SK-N-SH treated with all-trans-retinoic acid at 6 μM for 48 hours (cell line): ENCODE results near the gene SUGCT.

Experiments used
- ATAC-seq: fragments of 200-7000 bp; cut with Tn5 transposase; 3 replicates; pipeline ENCODE4 v1.9.1; 2020; ENCODE audit warnings: mild to moderate bottlenecking, moderate library complexity
- BACH2 ChIP-seq: fragments of 250-450 bp; sonication (Bioruptor Pico); IDR thresholded peaks from 2 replicates; pipeline ENCODE4 v1.9.0; 2021; ENCODE audit warnings: mild to moderate bottlenecking, borderline replicate concordance
- CREB5 ChIP-seq: fragments of 250-450 bp; sonication (Bioruptor Pico); IDR thresholded peaks from 2 replicates; pipeline ENCODE4 v1.5.1; 2020; ENCODE audit warnings: low read depth, mild to moderate bottlenecking, moderate library complexity
- CSDC2 ChIP-seq: fragments of 250-450 bp; sonication (Bioruptor Pico); IDR thresholded peaks from 2 replicates; pipeline ENCODE4 v1.5.0; 2020; ENCODE audit warnings: mild to moderate bottlenecking, moderate library complexity
- ESRRG ChIP-seq: fragments of 250-450 bp; sonication (Bioruptor Pico); IDR thresholded peaks from 2 replicates; pipeline ENCODE4 v1.6.1; 2021; ENCODE audit warnings: mild to moderate bottlenecking
- ISL1 ChIP-seq: fragments of 250-450 bp; sonication (Bioruptor Pico); IDR thresholded peaks from 2 replicates; pipeline ENCODE4 v2.1.2; 2022; ENCODE audit warnings: mild to moderate bottlenecking, moderate library complexity
- PATZ1 ChIP-seq: fragments of 250-450 bp; sonication (Bioruptor Pico); IDR thresholded peaks from 2 replicates; pipeline ENCODE4 v1.8.0; 2020; ENCODE audit warnings: mild to moderate bottlenecking, moderate library complexity, borderline replicate concordance
- PPARA ChIP-seq: fragments of 250-450 bp; sonication (Bioruptor Pico); IDR thresholded peaks from 2 replicates; pipeline ENCODE4 v1.5.0; 2020; ENCODE audit warnings: mild to moderate bottlenecking, borderline replicate concordance
- TOX ChIP-seq: fragments of 250-450 bp; sonication (Bioruptor Pico); IDR thresholded peaks from 2 replicates; pipeline ENCODE4 v1.8.0; 2021; ENCODE audit warnings: mild to moderate bottlenecking, moderate library complexity, borderline replicate concordance
- ZC3H10 ChIP-seq: fragments of 250-450 bp; sonication (Bioruptor Pico); IDR thresholded peaks from 2 replicates; pipeline ENCODE4 v1.5.1; 2021; ENCODE audit warnings: mild to moderate bottlenecking, moderate library complexity
- ZFP3 ChIP-seq: fragments of 250-450 bp; sonication (Bioruptor Pico); IDR thresholded peaks from 2 replicates; pipeline ENCODE4 v1.5.0; 2020; ENCODE audit warnings: mild to moderate bottlenecking, moderate library complexity
- ZFP30 ChIP-seq: fragments of 450-650 bp; formaldehyde crosslinking; IDR thresholded peaks from 2 replicates; pipeline ENCODE4 v1.5.0; 2022; ENCODE audit warnings: mild to moderate bottlenecking, moderate library complexity
- ZNF70 ChIP-seq: fragments of 450-650 bp; formaldehyde crosslinking; IDR thresholded peaks from 2 replicates; pipeline ENCODE4 v1.5.0; 2020; ENCODE audit warnings: mild to moderate bottlenecking, moderate library complexity
- ZNF8 ChIP-seq: fragments of 450-650 bp; formaldehyde crosslinking; IDR thresholded peaks from 2 replicates; pipeline ENCODE4 v1.5.0; 2020; ENCODE audit warnings: mild to moderate bottlenecking, moderate library complexity
- TF ChIP-seq, protein P1 (sequence below): fragments of 250-450 bp; sonication (Bioruptor Pico); IDR thresholded peaks from 2 replicates; pipeline ENCODE4 v1.5.0; 2020; ENCODE audit warnings: mild to moderate bottlenecking, moderate library complexity
- TF ChIP-seq, protein P2 (sequence below): fragments of 250-450 bp; sonication (Bioruptor Pico); IDR thresholded peaks from 2 replicates; pipeline ENCODE4 v1.5.1; 2021; ENCODE audit warnings: mild to moderate bottlenecking, moderate library complexity

The SUGCT gene

DNA sequence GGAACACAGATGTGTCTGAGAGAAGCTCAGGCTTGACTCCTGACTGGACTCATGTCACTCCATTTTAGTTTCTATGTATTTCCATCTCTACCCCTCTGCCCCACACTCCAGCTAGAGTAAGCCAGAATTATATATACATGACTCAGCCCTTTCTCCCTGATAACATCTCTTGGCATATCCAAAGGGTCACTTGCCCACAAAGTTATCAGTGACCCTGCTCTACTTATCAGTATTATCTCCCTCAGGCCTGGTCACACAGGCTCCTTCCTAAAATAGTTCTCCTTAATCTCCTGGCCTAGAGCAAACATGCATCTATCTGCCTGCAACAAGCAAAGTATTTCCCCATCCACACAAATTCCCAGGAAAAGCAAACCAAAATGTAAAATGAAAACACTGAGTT lies 598.3 kb downstream of the SUGCT start (continued):
- TF ChIP-seq CREB5 (CRISPR knock-in tag) (peak; percentile 62), ZFP3 (CRISPR knock-in tag) (peak; percentile 84; the same call in 1 of the 2 replicates)
- TF ChIP-seq, all 23 proteins: peak for 9

DNA sequence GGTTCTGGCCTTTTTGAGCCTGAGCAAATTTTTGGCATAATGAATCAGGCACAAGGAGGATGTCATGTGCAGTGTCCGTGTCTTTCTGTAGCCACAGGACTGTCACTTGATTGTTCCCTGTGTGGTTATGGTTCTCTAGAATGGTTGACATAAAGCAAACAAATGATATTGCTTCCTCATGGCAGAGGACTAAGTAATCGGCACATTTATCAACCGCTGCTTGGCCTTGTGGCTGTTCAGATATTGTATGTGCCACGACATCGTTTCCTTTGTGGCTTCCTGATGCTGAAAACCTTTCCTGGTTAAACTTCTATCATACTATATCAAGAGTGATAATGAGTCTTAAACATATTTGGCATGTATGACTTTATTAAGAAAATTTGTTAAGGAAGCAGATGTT lies 598.8 kb downstream of the SUGCT start:
- ATAC-seq = peak; percentile 31
- TF ChIP-seq CREB5 (CRISPR knock-in tag) = no peak
- TF ChIP-seq BACH2 (CRISPR knock-in tag) = no peak
- no peak for TF ChIP-seq ZC3H10 (CRISPR knock-in tag)
- no peak for TF ChIP-seq ISL1 (CRISPR knock-in tag)
- TF ChIP-seq ZNF8 (CRISPR knock-in tag) = no peak
- TF ChIP-seq, protein P1, sequence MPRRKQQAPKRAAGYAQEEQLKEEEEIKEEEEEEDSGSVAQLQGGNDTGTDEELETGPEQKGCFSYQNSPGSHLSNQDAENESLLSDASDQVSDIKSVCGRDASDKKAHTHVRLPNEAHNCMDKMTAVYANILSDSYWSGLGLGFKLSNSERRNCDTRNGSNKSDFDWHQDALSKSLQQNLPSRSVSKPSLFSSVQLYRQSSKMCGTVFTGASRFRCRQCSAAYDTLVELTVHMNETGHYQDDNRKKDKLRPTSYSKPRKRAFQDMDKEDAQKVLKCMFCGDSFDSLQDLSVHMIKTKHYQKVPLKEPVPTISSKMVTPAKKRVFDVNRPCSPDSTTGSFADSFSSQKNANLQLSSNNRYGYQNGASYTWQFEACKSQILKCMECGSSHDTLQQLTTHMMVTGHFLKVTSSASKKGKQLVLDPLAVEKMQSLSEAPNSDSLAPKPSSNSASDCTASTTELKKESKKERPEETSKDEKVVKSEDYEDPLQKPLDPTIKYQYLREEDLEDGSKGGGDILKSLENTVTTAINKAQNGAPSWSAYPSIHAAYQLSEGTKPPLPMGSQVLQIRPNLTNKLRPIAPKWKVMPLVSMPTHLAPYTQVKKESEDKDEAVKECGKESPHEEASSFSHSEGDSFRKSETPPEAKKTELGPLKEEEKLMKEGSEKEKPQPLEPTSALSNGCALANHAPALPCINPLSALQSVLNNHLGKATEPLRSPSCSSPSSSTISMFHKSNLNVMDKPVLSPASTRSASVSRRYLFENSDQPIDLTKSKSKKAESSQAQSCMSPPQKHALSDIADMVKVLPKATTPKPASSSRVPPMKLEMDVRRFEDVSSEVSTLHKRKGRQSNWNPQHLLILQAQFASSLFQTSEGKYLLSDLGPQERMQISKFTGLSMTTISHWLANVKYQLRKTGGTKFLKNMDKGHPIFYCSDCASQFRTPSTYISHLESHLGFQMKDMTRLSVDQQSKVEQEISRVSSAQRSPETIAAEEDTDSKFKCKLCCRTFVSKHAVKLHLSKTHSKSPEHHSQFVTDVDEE (CRISPR knock-in tag) = no peak
- no peak for TF ChIP-seq ZNF70 (CRISPR knock-in tag)
- no peak for TF ChIP-seq TOX (CRISPR knock-in tag)
- TF ChIP-seq ESRRG (CRISPR knock-in tag) = no peak

DNA sequence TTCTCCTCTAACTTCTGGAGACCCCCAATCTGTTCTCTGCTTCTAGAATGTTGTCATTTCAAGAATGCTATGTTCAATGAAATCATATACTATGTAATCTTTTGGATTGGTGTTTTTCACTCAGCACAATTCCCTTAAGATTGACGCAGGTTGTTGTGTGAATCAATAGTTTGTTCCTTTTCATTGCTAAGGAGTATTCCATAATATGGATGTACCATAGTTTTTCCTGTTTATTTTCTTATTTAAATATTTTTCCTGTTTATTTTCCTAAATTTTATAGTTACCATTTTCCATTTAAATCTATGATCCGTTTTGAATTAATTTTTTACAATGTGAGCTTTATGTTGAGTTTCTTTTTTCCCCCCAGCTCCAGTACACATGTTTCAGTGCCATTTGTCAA lies 604.5 kb downstream of the SUGCT start:
- ATAC-seq = no peak
- TF ChIP-seq ZC3H10 (CRISPR knock-in tag) (no peak), PATZ1 (CRISPR knock-in tag) (no peak), ISL1 (CRISPR knock-in tag) (no peak), ZNF8 (CRISPR knock-in tag) (peak; percentile 97), ESRRG (CRISPR knock-in tag) (no peak)
- TF ChIP-seq, all 23 proteins: peak for 1

- ATAC-seq = no peak
- TF ChIP-seq BACH2 (CRISPR knock-in tag) = no peak
- TF ChIP-seq ISL1 (CRISPR knock-in tag) = no peak
- TF ChIP-seq PPARA = no peak
- TF ChIP-seq, all 23 proteins: peak for 0
Observed at GRCh38 chr7:40742270-40742669, 607.5 kb downstream of the SUGCT start.

- peak; percentile 10 for ATAC-seq
- TF ChIP-seq ZFP30 (CRISPR knock-in tag) (no peak), PATZ1 (CRISPR knock-in tag) (no peak), CSDC2 (no peak), BACH2 (CRISPR knock-in tag) (no peak), ZC3H10 (CRISPR knock-in tag) (no peak), ISL1 (CRISPR knock-in tag) (no peak), TOX (CRISPR knock-in tag) (no peak), ZNF70 (CRISPR knock-in tag) (no peak), CREB5 (CRISPR knock-in tag) (no peak)
- TF ChIP-seq, protein P2, sequence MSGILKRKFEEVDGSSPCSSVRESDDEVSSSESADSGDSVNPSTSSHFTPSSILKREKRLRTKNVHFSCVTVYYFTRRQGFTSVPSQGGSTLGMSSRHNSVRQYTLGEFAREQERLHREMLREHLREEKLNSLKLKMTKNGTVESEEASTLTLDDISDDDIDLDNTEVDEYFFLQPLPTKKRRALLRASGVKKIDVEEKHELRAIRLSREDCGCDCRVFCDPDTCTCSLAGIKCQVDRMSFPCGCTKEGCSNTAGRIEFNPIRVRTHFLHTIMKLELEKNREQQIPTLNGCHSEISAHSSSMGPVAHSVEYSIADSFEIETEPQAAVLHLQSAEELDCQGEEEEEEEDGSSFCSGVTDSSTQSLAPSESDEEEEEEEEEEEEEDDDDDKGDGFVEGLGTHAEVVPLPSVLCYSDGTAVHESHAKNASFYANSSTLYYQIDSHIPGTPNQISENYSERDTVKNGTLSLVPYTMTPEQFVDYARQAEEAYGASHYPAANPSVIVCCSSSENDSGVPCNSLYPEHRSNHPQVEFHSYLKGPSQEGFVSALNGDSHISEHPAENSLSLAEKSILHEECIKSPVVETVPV (CRISPR knock-in tag) = no peak
- TF ChIP-seq, protein P1 (CRISPR knock-in tag) = no peak
Observed at GRCh38 chr7:40746841-40747556, 612.2 kb downstream of the SUGCT start.
